CD4-positive, alpha-beta T cell treated with Interleukin-15 for 1 hour (primary cell): ENCODE data around the gene DHX34.
A peak's percentile ranks its signal among the peaks of the same experiment; 100 is the strongest.
"Not testable (repeated sequence)": the region's sequence is repeated elsewhere in the genome, so short reads cannot be mapped to it uniquely, and the experiment has no call there.

Experiments used
- DNase-seq: peaks from one replicate; pipeline ENCODE4 v3.0.0-alpha.2; 2020

Gene DHX34

GRCh38 chr19:47372603-47373002 lies 23.5 kb downstream of the DHX34 start:
- no peak for DNase-seq

- no peak for DNase-seq
Measured at GRCh38 chr19:47373246-47374240, 24.4 kb downstream of the DHX34 start.

DNA sequence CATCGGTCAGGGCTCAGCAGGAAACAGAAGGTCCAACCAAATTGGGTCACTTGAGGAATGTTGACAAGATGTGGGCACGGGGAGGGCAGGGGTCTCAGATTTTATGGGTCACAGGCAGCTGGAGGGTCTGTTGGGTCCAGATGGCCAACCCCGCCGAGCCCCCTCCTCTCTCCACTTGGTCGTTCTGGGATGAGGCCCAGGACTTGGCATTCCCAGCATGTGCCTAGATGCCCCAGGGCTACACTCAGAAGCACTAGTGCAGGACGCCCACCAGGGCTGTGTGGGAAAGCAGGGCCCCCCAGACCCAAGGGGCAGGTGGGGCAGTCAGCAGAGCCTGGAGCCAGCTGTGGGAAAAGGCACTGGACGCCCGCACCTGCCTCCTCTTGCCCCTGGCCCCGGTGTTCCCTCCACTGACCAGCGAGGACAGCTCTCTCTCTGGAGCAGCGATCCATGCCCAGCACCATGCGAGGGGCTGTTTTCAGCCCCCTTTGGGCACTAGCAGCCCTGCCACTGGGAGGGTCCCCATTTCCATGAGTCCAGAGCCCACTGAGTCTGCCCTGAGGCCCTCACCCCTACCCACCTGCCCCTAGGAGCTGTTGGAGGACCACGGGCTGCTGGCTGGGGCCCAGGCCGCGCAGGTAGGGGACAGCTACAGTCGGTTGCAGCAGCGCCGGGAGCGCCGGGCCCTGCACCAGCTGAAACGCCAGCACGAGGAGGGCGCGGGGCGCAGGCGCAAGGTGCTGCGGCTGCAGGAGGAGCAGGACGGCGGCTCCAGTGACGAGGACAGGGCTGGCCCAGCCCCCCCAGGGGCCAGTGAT lies 26.0 kb downstream of the DHX34 start:
- DNase-seq: no peak

DNA sequence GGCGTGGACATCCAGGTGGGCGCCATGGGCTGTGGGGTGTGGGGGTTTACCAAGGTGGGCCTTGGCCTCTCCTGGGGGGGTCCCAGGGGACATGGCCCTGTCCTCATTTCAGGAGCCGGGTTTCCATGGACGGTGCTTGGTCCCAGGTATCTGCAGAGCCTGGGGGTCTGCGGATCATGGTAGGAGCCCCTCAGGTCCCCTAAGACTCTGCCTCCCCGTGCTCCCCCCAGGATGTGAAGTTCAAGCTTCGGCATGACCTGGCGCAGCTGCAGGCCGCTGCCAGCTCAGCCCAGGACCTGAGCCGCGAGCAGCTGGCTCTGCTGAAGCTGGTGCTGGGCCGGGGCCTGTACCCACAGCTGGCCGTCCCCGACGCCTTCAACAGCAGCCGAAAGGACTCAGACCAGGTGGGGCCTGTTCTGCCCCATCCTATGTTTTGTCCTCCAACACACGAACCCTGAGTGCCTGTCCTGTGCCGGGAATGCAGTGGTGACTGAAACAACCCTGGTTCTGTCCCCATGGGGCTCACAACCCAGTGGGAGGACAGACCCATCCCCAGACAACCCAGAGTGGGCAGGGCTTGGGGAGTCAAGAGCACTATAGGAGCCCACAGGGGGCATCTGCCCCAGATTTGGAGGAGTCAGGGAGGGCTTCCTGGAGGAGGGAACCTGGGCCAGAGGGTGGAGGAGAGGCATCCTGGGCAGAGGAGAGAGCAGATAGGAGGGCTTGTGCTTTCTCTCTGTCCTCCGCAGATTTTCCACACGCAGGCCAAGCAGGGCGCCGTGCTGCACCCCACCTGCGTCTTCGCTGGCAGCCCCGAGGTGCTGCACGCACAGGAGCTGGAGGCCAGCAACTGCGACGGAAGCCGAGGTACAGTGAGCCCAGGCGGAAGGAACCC lies 26.8 kb downstream of the DHX34 start:
- DNase-seq: no peak

- DNase-seq: peak; percentile 50
Measured at GRCh38 chr19:47376589-47377144, 27.6 kb downstream of the DHX34 start.

- no peak for DNase-seq
Measured at GRCh38 chr19:47377208-47377701, 28.1 kb downstream of the DHX34 start.

- DNase-seq: no peak
Measured at GRCh38 chr19:47377801-47378200, 28.7 kb downstream of the DHX34 start.

DNA sequence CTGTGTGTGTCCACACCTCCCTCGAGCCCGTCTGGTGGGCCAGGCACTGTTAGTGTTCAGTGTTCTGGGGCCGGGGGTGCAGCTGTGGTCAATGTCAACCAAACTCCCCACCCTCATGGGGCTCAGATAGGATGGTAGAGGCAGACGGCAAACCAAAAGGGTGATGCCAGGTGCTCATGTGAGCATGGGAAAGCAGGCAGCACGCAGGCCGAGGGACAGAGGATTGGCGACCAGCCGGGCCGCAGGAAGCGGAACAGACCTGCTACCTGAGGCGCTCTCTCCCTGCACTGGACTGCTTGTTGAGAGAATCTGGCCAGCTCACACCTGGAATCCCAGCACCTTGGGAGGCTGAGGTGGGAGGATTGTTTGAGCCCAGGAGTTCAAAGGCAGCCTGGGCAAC lies 29.1 kb downstream of the DHX34 start:
- DNase-seq: no peak

- no peak for DNase-seq
Measured at GRCh38 chr19:47379381-47379938, 30.3 kb downstream of the DHX34 start.

DNA sequence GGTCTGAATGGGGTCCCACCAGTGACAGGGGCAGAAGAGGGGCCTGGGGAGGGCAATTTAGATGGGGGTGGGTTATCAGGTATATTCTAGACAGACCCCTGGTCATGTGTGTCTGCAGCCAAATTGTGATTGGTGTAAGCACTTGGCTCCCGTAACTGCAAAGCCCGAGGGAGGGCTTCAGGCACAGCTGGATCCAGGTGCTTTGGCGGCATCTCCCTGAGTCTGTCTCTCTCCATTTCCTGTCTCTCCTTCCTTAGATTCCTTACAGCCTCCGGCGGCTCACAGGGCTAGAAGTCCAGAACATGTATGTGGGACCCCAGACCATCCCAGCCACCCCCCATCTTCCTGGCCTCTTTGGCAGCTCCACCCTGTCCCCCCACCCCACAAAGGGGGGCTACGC lies 31.4 kb downstream of the DHX34 start:
- DNase-seq: no peak

DNA sequence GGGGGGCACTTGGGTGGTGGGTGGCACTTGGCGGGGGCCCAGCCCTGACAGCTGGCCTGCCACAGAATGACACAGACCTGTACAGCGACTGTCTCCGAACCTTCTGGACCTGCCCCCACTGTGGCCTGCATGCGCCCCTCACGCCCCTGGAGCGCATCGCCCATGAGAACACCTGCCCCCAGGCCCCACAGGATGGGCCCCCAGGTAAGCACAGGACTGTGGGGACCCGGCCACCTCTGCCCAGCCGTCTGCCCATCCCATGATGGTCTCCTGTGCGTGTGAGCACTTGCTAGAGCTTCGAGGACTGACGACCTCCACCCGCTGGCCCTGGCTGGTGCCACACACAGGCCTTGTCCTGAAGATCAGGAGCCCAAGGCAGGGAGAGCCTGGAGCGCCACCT lies 32.0 kb downstream of the DHX34 start:
- DNase-seq: no peak

GRCh38 chr19:47381653-47382279 lies 32.7 kb downstream of the DHX34 start:
- DNase-seq: peak; percentile 64

- not testable (repeated sequence) for DNase-seq
Measured at GRCh38 chr19:47383890-47384289, 34.8 kb downstream of the DHX34 start.

- DNase-seq: not testable (repeated sequence)
Measured at GRCh38 chr19:47384533-47384932, 35.4 kb downstream of the DHX34 start.

DNA sequence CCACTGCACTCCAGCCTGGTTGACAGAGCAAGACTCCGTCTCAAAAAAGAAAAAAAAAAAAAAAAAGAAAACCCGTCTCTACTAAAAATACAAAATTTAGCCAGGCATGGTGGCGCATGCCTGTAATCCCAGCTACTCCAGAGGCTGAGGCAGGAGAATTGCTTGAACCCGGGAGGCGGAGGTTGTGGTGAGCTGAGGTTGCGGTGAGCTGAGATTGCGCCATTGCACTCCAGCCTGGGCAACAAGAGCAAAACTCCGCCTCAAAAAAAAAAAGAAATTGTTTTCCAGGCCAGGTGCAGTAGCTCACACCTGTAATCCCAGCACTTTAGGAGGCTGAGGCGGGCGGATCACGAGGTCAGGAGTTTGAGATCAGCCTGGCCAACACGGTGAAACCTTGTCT lies 37.5 kb downstream of the DHX34 start:
- not testable (repeated sequence) for DNase-seq

DNA sequence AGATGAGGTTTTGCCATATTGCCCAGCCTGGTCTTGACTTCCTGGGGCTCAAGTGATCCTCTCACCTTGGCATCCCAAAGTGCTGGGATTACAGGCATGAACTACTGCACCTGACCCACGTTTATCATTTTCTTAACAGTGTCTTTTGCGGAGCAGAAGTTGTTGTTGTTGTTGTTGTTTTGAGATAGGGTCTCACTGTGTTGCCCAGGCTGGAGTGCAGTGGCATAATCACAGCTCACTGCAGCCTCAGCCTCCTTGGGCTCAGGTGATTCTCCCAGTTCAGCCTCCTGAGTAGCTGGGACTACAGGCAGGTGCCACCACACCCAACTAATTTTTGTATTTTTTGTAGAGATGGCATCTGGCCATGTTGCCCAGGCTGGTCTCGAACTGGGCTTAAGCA lies 38.5 kb downstream of the DHX34 start:
- DNase-seq: not testable (repeated sequence)

GRCh38 chr19:47388721-47389120 lies 39.6 kb downstream of the DHX34 start:
- DNase-seq: peak; percentile 56

- peak; percentile 84 for DNase-seq
Measured at GRCh38 chr19:47389150-47389556, 40.0 kb downstream of the DHX34 start.

- DNase-seq: no peak
Measured at GRCh38 chr19:47390533-47391488, 41.7 kb downstream of the DHX34 start.
